ENCODE results near the gene EDN3.

EDN3 gene

DNA sequence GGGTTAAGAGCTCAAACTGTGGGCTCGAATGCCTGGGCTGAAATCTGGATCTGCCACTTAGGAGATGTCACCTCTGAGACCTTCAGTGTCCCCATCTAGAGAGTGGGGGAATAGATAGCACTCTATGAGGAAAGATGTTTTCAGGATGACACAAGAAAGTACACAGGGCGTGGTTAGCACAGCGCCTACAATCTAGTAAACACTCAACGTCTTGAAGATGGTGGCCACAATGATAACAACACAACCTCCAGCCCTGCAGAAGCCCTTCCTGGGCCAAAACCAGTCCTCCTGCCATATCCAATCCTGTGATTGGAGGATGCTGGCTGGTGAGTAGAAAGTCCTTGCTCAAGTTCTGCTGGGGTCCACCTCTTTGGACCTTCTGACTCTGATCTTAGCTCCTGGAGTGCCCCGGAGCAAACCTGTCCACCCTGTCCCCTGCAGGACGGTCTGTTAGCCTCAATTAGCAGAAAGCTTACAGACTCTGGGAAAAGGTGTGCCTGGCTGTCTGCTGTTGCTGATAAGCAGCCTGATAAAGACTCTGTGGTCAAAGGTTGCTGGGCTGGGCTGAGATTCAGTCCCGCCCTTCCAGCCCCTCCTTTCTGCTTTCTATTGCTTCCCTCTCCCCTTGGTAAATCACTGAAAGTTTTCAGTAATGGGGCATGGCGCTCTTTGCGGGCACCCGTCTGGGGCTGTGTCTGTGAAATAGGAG, 8.2 kb downstream of the EDN3 start:
- FAIRE-seq, result no peak
- TF ChIP-seq, protein P1, sequence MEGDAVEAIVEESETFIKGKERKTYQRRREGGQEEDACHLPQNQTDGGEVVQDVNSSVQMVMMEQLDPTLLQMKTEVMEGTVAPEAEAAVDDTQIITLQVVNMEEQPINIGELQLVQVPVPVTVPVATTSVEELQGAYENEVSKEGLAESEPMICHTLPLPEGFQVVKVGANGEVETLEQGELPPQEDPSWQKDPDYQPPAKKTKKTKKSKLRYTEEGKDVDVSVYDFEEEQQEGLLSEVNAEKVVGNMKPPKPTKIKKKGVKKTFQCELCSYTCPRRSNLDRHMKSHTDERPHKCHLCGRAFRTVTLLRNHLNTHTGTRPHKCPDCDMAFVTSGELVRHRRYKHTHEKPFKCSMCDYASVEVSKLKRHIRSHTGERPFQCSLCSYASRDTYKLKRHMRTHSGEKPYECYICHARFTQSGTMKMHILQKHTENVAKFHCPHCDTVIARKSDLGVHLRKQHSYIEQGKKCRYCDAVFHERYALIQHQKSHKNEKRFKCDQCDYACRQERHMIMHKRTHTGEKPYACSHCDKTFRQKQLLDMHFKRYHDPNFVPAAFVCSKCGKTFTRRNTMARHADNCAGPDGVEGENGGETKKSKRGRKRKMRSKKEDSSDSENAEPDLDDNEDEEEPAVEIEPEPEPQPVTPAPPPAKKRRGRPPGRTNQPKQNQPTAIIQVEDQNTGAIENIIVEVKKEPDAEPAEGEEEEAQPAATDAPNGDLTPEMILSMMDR (IDR thresholded peaks at IDR 0.05; ENCODE audit: insufficient read depth, missing control alignments), result no peak
- no peak for DNase-seq (ENCODE audit: insufficient read length, low spot score)

- FAIRE-seq (no peak), DNase-seq (ENCODE audit: insufficient read length, low spot score) (no peak)
- TF ChIP-seq, protein P1 (IDR thresholded peaks at IDR 0.05; ENCODE audit: insufficient read depth, missing control alignments), result no peak
Measured at GRCh38 chr20:59309218-59309617, 8.8 kb downstream of the EDN3 start.

DNA sequence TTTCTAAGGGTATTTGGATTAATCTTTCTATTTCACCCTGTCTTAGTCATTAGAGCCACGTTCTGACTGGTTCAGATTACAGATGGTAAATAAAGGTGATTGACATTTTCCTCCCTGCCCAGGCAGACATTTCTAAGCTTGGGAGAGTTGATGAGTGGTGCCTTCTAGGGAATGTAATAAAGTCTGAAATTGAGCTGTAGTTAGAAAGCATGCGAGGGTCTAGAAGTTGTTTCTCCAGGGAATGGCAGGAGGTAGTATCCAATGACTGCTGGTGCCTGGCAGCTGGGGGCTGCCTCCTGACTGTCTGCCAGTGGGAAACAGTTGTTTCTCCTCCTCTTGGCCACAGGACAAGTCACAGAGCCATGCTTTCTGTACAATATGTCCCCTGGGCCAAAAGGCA, 14.6 kb downstream of the EDN3 start:
- FAIRE-seq, result no peak
- no peak for DNase-seq (ENCODE audit: insufficient read length, low spot score)
- TF ChIP-seq, protein P1 (IDR thresholded peaks at IDR 0.05; ENCODE audit: insufficient read depth, missing control alignments), result no peak

DNA sequence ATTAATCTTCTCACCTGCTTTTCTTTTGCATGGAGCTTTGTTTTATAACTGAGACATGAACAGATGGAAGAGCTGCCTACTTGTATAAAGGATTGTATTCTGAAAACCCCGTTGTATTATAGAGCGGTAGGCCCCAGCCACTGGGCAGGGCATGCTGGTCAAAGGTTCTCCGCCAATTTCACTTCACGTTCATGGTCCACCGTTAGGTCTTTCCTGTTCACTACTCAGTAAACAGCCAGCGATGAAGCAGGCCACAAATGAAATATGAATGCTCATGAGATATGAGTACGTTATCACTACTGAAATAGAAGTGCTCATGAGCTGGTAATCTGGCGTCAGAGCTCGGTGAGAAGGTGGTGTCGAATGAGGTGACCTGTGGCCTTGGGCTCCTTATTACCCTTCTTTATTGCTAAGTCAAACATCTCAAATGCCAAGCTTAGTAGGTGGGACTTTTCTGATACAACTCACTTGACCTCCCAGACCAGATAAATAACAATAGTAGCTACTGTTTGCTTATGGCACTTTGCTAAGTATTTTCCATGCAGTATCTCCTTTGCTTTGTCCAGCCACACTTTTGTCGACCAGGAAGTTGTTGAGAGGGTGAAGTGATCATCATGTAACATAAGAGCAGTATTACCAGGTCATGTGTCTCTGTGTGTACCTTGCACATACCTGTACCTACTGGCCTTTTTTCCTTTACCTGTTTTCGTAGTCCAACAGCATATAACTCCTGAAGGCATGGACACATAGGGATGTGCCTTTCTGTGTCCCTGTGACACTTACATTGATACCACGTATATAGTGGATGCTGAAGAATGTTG, 16.7 kb downstream of the EDN3 start:
- TF ChIP-seq, protein P1 (IDR thresholded peaks at IDR 0.05; ENCODE audit: insufficient read depth, missing control alignments), result no peak
- no peak for FAIRE-seq
- no peak for DNase-seq (ENCODE audit: insufficient read length, low spot score)

DNA sequence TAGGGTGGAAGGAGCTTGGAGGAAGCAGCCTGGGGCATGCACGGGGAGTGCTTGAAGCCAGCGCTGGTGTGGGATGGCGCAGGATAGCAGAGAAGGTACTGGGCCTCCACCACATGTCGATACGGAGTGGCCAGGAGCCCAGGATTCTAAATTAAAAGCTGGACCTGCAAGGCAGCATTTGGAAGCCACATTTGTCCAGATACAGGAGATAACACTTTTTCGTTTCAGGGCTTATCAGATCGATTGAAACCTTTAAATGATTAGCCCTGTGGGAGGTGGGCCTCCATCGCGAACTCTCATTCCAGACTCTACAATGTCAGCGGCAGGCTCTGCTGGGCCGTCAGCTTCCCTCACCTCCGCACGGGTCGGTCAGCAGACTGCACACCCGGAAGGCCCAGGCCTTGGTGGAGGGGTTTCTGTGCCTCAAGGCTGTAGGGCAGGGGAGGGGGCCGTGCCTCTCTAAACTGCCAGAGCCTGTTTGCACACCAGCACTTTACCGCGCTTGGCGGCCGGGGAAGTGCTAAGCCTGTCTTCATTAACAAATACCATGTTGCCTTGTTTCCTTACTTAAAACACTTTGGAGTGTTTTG, 17.9 kb downstream of the EDN3 start:
- DNase-seq (ENCODE audit: insufficient read length, low spot score) (no peak), FAIRE-seq (no peak)
- TF ChIP-seq, protein P1 (IDR thresholded peaks at IDR 0.05; ENCODE audit: insufficient read depth, missing control alignments), result no peak

DNA sequence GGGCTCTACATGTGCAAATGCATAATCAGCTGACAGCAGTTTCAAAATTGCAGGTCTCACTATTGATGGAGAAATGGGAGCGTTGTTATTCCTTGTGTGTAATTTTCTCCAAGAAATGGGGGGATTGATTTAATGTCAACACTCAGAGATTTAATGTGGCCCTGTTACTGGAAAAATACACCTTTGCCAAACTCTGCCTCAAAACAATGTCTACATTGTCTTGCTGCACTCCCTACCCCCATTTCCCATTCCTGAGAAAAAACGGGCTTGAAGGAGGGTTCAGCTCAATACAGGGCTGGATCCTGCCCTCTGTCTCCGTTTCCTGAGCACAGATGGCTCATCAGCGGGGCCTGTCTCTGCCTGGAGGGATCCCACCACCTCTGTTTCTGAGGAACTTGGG, 18.4 kb downstream of the EDN3 start:
- no peak for FAIRE-seq
- TF ChIP-seq, protein P1 (IDR thresholded peaks at IDR 0.05; ENCODE audit: insufficient read depth, missing control alignments), result no peak
- DNase-seq (ENCODE audit: insufficient read length, low spot score), result no peak

Data from D721Med (cell line).